Testis (tissue), 2 donors: ENCODE data around the gene CAMTA1.

Source experiments
- POLR2A ChIP-seq: fragments of 450-650 bp; IDR thresholded peaks from one replicate; pipeline ENCODE4 v1.6.1; 2017; ENCODE audit warnings: antibody characterized with exemption, mild to moderate bottlenecking, moderate library complexity
- TF ChIP-seq, protein P1 (sequence below), 3 experiments: fragments of 450-650 bp in 2 of 3; fragments of 200-600 bp in 1 of 3; sonication (generic) in 1 of 3; IDR thresholded peaks; one replicate each; pipeline ENCODE4 v1.5.1; 2016 to 2019; ENCODE audit warnings: antibody characterized with exemption in 3 of 3, mild to moderate bottlenecking in 2 of 3, moderate library complexity in 1 of 3

DNA sequence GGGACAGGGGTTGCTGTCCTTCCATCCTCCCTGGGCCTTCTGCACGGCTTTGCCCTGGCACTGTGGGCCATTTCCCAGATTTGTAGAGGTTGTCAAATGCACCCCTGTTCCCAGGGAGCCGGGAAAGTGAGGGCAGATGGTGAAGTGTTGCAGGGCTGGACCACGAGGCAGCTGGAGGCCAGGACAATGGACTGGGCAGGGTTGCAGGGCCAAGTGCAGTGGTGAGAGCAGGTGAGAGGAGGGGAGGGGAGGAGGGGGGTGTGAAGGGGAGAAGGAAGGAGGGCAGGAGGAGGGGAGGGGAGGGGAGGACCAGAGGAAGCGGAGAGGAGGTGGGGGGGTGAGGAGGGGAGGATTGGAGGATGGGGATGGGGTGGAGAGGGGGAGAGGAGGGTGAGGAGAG lies 443.9 kb downstream of the CAMTA1 start:
- no peak for TF ChIP-seq POLR2A
- TF ChIP-seq, protein P1, sequence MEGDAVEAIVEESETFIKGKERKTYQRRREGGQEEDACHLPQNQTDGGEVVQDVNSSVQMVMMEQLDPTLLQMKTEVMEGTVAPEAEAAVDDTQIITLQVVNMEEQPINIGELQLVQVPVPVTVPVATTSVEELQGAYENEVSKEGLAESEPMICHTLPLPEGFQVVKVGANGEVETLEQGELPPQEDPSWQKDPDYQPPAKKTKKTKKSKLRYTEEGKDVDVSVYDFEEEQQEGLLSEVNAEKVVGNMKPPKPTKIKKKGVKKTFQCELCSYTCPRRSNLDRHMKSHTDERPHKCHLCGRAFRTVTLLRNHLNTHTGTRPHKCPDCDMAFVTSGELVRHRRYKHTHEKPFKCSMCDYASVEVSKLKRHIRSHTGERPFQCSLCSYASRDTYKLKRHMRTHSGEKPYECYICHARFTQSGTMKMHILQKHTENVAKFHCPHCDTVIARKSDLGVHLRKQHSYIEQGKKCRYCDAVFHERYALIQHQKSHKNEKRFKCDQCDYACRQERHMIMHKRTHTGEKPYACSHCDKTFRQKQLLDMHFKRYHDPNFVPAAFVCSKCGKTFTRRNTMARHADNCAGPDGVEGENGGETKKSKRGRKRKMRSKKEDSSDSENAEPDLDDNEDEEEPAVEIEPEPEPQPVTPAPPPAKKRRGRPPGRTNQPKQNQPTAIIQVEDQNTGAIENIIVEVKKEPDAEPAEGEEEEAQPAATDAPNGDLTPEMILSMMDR (IDR thresholded peaks at IDR 0.05), result no peak
